Pons (tissue), 1 donor: ENCODE results near the gene NPAS3.

Experiments used
- DNase-seq: peaks from one replicate; pipeline ENCODE4 v3.0.0-alpha.2; 2016; ENCODE audit warnings: low spot score

NPAS3 gene

GRCh38 chr14:33586806-33587205, 648.1 kb downstream of the NPAS3 start:
- peak; percentile 88 for DNase-seq

DNA sequence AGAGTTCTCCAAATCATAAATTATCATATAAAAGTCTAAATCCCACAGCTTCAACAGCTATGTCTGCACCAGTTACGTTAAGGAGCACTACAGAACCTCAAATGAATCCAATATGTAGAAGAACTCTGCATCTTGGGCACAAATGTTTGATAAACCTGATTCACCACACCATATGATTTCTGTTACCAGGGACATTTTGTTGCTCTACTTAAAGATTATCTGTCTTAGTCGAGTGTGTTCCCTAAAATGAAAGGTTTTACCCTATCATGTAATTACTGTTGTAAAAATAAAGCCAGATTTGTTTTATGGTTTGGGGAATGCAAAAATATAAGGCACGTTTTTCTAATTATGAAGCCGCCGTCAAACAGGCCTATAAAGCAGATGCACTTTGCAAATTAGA, 649.1 kb downstream of the NPAS3 start:
- no peak for DNase-seq

- no peak for DNase-seq
These were observed 650.1 kb downstream of the NPAS3 start for GRCh38 chr14:33588771-33589170.

- DNase-seq, result no peak
These were observed 650.7 kb downstream of the NPAS3 start for GRCh38 chr14:33589334-33589733.

- no peak for DNase-seq
These were observed 652.4 kb downstream of the NPAS3 start for GRCh38 chr14:33590891-33591630.

DNA sequence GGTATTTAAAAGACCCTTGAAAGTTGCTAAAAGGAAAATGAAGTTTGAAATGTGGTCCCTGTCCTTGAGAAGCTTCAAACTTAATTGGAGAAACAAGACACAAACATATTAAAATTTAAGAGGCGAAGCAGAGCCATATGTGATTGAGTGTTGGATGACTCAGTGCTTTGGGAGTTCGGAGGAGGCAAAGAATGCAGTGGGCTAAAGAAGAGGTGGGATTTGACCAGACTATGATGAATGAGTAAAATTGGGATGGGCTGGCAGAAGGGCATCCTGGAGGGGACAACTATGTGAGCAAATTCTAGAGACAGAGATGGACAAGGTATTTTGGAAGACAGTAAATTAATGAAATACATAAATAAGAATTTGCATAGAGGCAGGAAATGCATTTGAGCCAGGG, 653.6 kb downstream of the NPAS3 start:
- DNase-seq, result no peak

DNA sequence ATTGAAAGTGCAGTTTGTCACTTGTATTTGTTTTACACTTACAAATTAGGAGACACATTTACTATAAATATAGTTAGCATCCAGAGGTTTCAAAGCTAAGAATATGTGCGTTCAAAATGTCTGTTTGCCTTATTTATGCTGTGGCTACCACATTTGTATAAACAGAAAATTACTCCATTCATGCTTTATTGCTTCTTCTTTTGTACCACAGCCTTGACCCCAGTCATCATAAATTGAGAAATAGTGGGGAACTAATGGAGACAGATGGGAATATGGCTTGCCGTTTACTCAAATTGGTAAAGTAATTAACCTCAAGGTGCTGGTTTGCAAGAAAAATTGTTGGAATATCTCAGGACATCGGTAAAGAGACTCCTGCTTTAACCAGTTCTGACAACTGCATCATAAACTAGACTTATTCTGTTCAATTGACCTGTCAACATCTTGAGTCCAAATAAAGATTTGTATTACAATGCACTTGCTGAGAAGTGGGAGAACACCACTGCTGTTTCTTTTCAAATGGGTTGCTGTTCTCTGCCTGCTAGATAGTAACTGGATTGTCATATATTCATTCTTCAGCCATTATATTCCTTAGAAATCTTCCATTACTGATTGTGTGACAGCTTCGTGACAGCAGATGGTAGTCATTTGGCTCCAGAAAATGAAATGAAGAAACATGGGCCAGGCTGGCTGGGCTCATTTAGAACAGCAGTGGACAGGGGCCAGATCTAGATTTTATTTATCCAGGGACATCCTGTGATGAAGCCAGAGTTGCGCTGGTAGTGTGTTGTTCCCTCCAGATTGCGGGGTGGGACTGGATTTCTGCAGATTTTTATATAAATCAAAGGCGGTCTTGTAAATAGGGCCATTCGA, 657.8 kb downstream of the NPAS3 start:
- DNase-seq, result no peak

GRCh38 chr14:33598582-33598981, 659.9 kb downstream of the NPAS3 start:
- no peak for DNase-seq

- no peak for DNase-seq
These were observed 663.7 kb downstream of the NPAS3 start for GRCh38 chr14:33602396-33602795.

DNA sequence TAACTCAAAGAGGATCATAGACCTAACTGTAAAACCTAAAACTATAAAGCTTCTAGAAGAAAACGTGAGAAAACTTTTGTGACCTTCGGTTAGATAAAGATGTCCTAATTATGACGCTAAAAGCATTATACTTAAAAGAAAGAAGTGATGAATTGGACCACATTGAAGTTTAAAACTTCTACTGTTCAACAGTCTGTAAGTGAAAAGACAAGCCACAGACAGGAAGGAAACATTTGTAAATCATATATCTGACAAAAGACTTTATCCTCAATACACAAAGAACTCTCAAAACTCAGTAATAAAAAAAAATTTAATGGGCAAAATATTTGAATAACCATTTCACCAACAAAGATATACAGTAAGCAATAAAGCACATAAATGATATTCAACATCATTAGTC, 667.9 kb downstream of the NPAS3 start:
- DNase-seq, result no peak

DNA sequence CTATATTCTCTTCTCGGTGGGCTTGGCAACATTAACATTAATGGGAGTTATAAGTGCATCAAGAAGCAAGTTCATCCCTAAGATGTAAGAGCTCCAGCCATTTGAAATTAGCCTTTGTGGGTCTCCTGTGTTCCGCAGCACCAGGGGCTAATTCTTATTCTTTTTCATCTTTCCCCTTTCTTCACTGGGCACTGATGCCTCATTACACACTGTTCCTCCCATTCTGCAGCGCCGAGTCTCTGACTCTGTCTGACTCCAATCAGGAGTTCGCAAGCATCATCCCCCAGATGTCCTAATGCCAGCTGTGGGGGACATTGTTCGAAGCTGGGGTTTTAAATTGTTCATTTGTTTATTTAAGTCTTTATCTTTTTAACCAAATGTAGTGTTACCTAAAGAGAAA, 670.9 kb downstream of the NPAS3 start:
- no peak for DNase-seq

DNA sequence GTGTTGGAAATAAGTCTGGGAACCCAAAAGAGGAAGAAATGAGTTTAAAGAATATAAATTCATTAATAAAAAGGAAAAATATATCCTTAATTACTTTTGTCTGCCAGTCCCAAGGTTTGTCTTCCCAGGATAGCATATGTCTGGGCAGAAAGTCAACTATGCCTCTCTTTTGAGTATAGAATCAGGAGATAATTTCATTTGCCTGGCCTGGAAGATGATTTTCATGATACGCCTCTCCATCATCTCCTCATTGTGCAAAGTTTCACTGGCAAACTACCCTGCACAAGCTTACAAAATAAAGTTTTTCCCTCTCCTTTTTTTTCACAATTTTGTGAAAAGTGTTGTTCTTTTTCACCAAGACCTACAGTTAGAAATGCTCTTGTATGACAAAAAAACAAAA, 671.4 kb downstream of the NPAS3 start:
- DNase-seq, result no peak

- no peak for DNase-seq
These were observed 672.9 kb downstream of the NPAS3 start for GRCh38 chr14:33611405-33612196.

DNA sequence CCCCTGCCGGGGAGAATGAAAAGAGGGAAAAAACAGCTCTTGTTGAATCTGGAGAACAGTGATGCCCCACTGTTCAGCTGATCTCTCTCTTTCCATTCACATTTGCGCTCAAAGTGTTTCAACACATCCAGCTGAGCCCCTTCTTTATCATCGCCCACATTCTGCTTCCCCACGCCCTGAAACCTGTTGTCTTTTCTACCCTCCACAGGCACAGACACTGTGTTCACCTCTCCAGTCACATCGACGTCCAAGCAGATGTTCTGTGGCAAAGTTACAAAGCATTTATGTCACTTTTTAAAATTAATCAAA, 673.5 kb downstream of the NPAS3 start:
- DNase-seq, result no peak

DNA sequence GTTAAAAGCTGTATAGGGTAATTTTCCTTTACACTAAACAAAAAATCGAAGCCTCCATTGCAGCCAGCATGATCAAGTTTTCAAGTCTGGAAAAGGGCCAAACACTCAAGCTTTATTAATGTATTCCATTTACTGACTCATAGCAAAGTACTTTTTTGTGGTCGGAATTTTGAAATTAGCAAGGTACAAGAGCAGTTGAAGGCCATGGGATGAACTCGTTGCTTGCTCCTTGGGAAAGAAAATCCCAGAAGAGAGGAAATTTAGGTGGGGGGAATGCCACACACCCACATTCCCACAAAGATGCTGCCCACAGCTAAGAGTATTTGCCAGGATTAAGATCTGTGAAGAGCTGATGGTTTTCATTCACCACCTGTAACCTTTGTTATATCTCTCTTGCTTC, 678.5 kb downstream of the NPAS3 start:
- no peak for DNase-seq

DNA sequence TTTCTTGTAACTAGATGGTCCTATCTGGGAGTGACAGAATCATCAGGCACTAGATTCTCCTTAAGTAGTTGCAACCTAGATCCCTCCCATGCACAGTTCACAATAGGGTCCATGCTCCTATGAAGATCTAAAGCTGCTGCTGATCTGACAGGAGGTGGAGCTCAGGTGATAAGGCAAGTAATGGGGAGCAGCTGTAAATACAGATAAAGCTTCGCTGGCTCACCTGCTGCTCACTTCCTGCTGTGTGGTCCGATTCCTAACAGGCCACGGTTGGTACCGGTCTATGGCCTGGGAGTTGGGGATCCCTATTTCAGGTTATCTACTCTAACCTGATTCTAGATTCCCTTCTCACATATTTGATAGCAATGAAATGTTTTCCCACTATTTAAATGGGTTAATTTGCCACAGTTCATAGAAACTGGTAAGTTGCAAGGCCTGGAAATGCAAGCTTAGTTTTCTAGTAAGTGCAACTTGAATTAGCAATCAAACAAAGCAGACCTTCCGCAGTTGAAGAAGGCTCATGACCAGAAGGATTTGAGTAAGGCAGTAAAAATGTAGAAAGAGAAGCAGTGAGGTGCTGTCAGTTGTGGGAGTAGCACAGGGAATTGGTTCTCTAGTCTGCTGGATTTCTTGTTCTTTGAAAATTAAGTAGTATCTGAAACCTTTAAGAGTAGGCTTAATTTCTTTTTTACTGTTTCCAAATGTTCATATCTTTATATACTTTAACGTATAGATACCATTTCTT, 679.9 kb downstream of the NPAS3 start:
- DNase-seq, result no peak

GRCh38 chr14:33622496-33622895, 683.8 kb downstream of the NPAS3 start:
- DNase-seq, result no peak

DNA sequence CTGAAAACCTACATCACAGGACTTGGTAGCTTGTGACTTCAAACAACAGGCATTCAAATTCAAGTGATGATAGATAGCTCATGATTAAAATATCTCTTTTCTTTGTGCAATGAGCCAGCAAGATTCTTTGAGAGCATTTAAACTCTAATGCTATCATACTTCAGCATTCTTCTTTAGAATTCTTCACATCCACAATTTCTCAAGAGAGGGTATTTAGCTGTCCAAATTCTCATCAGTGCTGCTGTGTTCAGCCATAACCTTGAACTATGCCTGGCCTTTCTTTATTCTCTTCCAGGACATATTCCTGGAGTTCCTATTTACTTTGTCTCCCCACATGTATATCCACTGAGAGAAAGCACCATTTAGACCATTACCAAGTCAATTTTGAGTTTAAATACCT, 691.1 kb downstream of the NPAS3 start:
- no peak for DNase-seq

GRCh38 chr14:33631021-33631420, 692.3 kb downstream of the NPAS3 start:
- DNase-seq, result no peak

GRCh38 chr14:33631441-33631840, 692.8 kb downstream of the NPAS3 start:
- DNase-seq, result no peak

GRCh38 chr14:33634631-33635030, 696.0 kb downstream of the NPAS3 start:
- no peak for DNase-seq

DNA sequence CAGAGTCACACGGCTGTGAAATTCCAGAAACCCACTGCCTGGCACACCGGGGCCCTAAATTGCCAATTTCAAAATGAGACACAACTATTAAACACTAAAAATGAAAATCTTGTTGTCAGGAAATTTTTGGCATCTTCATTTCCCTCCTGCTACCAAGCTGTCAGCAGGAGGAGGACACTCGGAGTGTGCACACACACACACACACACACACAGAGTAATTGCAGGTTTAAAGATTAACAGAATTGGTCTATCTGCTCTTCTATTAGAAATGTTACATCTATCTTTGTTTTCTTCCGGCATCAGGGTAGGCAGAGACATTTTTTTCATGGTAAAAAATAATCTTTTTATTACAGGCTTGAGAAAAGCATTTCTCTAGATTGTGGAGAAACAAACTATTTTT, 698.0 kb downstream of the NPAS3 start:
- DNase-seq, result no peak
